HG03108 (cell line): ENCODE data around the gene KDELR3.

Experiments
- ATAC-seq: cut with Tn5 transposase; IDR thresholded peaks from one replicate; pipeline ENCODE4 v1.9.1; 2021; ENCODE audit warnings: moderate library complexity; ENCODE audit not compliant: unreplicated experiment

The KDELR3 gene

DNA sequence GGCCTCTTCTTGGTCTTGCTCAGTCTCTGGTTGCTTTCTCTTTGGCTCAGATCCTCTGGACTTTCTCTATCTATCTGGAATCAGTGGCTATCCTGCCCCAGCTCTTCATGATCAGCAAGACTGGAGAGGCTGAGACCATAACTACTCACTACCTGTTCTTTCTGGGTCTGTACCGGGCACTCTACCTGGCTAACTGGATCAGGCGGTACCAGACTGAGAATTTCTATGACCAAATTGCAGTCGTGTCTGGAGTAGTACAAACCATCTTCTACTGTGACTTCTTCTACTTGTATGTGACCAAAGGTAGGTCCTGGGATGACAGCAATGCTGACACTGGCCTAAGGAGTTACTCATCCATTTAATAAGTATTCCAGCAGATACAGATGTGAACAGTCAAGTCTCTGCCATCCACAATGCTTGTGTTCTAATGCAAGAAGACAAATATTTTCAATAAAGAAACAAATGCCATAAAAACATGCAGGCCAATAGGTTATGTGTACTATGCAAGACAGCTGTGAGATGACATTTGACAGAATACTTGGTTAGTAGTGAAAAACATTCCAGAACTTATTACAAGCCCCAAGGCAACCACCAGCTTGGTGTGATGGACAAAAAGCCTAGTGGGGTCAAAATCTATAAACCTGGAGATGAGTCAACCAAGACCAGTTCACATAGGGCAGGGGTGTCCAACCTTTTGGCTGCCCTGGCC is 13.4 kb downstream of the KDELR3 start:
- ATAC-seq = no peak

DNA sequence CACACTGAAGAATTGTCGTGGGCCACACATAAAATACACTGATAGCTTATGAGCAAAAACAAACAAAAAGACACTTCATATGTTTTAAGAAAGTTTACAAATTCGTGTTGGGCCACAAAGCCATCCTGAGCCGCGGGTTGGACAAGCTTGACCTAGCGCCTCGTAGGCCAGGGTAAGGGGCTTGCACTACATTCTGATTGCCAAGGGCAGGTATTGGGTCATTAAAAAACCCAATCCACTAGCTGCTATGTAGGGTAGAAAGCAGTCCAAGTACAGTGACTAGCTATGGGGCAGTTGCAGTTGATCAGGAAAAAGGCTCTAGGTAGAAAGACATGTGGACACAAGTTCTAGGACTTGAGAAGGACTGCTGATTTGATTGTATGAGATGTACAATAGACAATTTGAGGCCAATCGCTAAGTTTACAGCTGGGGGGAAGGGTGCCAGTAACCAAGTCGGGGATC is 14.0 kb downstream of the KDELR3 start:
- ATAC-seq = no peak

DNA sequence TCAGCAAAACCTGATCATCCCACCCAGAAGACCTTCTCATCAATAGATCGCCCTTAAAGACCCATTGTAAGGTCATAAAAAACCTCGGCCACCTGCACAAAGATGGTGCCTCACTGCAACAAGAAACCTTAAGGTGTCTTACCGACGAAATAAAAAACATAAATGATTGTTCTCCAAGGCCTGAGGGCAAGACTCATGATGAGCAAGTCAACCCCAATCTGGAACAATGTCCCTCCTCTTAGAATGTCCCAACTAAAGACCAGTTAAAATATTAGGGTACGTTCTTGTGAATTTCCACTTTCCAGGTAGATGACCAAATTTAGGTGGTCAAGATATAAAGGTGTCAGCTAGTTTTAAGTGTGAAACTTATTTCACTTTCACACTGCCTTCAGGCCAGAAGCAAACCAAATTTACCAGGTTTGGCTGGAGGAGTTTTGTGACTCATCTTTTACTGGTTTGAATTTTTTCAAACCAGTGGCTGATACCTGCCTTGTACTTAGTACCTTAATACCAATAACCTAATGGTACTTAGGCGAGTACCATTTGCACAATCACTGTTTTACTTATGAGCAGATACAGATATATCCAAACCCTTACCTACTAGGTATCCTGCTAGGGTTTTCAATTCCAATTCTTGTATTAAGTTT is 14.9 kb downstream of the KDELR3 start:
- ATAC-seq = no peak

DNA sequence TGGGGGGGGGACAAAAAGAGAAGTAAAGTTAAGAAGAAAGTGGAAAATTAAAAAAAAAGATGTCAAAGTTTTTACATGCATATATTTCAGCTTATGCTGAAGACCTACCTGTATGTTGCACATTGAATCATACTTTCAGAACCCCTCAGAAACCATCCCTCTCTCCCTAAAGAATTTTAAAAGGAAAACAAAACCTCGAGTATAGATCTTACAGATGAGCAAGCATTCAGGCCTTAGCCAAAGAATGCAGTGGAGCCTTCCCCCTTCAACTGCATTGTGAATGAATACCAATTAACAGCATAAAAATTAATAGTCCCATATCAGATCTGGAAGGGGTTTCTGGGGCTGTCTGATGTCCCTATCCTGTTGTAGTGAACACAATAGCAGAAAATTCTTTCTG is 16.3 kb downstream of the KDELR3 start:
- no peak for ATAC-seq

DNA sequence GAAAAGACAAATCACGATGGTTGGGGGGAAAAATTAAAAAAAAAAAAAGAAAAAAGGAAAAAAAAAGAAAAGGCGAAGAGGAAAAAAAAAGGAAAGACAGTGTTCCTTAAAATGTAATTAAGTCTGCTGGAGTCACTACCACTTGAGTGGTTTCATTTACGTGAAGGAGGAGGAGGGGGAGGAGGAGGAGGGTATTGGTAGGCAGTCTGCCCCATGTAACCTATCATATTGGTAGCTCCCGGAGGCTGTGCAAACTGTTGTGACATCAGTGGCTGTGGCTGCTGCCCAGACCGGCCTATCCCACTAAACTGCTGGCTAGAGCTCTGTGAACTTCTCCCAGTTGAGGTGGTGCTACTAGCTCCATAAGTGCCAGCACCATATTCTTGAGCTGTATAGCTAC is 17.9 kb downstream of the KDELR3 start:
- no peak for ATAC-seq

DNA sequence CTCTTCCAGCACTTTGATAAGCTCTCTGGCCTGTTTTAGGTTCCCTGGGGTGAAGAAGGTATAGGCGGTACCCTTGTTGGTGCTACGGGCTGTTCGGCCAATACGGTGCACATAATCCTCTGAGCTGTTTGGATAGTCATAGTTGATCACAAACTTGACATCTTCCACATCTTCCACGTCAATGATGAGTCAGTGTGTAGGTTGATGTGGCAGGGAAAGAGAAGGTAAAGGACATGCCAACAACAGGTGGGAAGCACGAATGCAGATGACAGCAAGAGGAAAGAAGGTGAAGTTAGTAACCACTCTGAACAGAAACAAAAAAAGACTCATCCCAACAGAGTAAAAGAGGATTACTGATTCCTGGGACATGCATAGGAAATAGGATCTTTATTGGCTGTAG is 20.1 kb downstream of the KDELR3 start:
- ATAC-seq = no peak

DNA sequence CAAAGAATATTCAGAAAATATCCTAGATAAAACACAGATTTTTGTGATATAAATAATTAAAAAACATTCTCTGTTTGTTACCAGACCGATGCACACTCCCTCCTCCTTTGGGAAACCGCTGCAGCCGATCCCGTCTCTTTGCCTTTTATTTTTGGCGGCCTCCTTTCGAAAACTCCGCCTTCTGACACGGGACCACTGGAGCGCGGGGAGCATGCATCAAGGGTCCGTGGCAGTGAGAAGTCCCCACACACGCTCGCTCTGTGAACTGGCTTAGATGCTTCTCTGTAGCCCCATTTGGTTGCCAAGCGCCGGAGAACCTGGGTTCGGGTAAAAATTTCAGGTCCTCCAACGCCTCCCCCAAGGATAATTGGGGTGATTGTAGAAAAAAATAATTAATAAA is 21.2 kb downstream of the KDELR3 start:
- no peak for ATAC-seq

DNA sequence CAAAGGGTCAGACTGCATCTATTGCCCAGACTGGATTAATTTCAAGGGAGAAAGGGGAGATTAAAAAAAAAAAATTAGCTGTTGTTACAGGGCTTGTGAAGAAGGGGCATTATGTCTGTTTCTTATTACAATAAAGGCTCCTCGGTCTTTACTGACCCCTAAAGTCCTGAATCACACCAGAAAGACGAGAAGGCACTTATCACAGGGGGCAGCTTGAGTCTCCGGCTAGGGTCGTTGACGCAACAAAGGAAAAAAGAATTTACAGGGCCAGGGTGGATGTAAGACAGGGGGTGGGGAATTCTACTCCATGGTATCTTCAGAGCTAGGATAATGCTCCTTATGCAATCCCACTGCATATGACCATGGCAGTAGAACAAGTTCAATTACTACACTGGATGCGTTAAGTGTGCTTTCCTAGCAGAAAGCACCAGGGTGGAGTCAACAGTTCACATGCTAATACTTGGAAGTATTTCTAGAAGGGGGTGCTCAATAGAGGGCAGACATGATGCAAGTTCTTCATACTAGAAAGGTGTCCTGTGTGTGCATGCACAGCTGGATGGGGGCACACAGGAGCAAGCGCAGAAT is 21.8 kb downstream of the KDELR3 start:
- ATAC-seq = no peak

DNA sequence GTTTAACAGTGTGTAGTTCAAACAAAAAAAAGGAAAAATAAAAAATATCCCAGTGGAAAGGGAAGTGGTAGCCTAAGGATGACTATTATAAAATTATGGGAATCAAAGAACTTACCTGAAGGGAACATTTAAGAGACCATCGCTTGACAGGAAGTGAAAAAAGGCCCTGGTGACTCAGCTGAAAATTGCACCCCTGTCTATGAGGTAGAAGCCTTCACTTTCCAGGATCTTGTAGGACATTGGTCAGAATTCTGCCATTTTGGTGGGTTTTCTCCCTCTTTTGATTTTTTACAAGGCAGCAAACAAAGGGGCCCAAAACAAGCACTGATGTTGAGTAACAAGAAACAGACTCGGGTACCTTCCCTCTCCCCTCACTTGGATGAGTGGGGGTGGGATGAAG is 22.6 kb downstream of the KDELR3 start:
- ATAC-seq = no peak

DNA sequence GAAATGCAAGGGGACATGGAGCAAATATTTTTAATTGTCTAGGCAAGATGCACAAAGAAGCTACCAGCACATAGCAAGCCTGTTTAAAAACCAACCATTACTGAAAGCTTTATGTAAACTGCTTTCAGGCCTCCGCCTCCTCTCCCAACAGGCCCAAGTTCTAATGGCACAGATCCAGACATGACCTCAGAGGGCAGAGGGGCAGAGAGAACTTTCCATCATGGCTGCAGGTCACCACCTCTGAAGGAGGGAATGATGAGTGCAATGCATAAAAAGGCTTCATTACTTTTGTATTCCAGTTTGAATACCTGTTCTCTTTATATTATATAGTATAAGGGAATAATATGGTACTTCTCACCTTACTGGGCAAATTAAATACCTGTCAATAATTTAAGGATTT is 23.0 kb downstream of the KDELR3 start:
- ATAC-seq = no peak

DNA sequence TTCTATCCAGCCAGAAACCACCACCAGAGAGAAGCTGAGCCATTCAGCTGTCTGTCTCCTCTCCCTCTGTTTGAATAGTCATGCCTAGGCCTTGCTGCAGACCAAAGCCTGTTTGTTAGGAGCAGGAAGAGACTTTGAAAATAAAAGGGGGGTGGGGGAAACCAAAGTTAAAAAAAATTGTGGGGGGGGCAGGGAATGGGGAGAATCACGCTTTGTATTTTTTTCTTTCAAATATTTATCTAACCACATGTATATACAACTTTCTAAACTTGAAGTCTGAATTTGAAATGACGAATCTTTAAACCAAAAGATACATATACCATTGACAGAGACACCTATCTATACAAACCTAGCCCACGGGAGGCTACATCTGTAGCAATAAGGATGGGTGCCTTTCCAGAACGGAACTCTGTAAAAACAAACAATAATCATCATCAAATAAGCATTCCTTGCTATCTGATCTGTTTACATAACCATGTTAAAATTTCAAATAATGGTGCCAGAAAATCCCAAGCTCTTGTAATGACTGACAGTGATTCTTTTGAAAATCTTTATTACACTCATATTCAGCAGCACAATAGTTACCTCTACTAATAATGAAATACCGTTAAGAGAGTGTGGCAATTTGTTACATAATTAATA is 23.9 kb downstream of the KDELR3 start:
- no peak for ATAC-seq

DNA sequence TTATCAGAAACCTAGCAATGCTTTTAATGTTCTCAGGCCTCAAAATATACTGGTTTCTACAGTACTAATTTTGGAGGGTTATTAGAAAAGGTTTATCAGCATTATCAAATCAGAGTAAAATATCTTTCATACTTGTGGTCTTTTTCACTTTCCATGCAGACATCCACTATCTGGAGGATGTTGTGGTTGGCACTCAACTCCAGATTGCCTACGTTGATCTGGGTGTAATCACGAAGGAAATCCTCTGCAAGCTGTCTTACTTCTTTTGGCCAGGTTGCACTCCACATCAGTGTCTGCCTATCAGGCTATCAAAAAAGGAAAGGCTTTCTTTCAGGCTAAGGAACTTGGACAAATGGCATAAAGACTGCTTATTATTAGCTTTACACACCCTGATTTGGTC is 26.6 kb downstream of the KDELR3 start:
- ATAC-seq = no peak

DNA sequence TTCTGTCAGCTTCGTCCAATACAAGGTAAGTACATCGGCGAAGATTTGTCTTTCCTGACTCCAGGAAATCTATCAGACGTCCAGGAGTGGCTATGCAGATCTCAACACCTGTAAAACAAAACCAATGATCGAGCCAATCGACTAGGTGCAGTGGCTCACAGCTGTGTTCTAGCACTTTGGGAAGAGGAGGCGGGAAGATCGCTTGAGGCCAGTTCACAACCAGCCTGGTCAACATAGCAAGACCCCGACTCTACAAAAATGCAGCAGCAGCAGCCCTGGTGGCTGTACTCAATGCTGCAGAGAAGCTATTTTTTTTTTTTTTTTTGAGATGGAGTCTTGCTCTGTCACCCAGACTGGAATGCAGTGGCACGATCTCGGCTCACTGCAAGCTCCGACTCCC is 27.0 kb downstream of the KDELR3 start:
- ATAC-seq = no peak

DNA sequence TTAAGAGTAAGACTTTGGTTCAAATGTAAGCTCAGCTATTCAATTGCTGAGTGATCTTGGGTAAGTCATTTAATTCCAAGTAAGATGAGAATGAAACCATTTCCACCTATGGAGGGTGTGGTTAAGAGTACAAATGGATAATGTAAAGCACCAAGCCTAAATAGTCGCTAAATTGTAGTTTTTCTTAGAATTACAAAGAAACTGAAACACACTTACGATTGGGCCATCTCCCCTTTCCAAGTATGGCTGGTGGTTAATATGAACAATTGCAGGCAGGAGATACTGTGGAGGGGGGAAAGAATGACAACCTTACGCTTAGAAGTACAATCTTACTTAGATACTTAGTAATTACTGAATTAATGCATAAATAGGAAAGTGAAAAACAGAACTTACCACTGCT is 30.0 kb downstream of the KDELR3 start:
- ATAC-seq = no peak

DNA sequence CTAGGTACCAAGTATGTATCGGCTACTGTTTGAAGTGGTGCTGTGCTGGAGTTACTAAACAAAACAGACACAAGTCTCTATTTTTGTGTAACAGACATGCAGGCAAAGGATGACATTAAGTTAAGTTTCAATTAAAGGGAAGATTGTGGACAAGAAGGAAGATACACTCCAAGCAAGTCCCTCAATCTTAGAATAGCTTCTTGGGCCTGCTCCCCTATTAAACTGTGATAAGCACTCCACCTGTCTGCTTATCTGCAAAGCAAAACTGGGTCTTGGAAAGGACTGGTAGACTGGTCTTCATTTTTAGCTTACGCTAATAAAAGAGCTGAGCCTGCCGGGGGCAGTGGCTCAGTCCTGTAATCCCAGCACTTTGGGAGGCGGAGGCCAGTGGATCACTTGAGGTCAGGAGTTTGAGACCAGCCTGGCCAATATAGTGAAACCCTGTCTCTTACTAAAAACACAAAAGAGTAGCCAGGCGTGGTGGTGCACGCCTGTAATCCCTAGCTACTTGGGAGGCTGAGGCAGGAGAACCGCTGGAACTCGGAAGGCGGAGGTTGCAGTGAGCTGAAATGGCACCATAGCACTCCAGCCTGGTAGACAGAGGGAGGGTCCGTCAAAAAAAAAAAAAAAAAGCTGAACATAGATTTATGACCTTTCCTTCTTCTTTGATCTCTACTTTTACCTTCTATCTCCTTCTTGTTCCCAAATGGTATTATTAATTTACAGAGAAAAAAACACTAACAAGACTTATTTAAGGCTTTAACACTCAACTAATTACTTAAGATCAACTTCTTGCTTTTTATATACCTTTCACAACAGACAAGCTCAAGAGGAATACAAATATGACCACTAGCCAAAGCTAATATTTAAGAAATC is 34.1 kb downstream of the KDELR3 start:
- ATAC-seq = no peak

DNA sequence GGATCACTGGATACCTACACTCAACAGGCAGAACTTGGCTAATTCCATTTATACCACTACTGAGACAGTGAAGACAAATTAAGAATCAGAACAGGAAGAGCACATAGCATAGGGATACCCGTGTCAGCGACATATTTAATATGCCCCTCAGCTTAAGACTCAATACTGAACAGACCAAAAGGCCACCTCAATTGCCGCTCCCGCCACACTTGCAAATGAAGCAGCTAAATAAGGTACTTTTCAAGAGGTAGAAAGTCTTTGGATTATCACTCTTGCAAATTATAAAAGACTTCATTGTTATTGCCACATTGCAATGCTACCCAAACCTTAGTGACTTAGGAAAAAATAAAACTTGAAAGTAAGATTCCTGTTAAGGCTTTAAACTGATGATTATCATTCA is 35.1 kb downstream of the KDELR3 start:
- ATAC-seq = no peak

DNA sequence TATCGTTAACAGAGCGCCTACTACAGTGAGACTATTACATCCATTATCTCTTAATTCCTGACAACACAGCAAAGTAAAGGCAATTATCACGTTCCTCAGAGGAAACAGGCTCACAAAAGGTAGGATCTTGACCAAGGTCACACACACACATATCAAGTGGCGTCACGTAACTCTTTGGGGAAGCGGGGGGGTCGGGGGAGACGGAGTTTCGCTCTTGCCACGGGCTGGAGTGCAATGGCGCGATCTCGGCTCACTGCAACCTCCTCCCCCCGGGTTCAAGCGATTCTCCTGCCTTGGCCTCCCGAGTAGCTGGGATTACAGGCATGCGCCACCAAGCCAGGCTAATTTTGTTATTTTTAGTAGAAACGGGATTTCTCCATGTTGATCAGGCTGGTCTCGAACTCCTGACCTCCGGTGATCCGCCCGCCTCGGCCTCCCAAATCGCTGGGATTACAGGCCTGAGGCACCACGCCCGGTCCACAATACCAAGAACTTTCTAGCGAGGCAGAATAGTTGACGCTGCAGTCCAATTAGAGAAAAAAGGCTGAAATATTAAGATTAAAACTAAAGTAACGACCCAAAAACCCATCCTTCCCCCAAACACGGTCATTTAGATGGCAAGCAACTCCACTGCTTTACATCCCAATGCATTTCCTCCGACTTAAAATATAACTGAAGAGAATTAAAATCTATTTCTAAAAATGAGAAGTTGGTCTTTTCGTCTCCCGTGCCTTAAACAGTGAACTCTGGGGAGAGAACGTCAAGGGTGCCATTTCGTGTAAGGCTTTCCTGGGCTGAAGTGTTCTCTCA is 37.0 kb downstream of the KDELR3 start:
- ATAC-seq = no peak

DNA sequence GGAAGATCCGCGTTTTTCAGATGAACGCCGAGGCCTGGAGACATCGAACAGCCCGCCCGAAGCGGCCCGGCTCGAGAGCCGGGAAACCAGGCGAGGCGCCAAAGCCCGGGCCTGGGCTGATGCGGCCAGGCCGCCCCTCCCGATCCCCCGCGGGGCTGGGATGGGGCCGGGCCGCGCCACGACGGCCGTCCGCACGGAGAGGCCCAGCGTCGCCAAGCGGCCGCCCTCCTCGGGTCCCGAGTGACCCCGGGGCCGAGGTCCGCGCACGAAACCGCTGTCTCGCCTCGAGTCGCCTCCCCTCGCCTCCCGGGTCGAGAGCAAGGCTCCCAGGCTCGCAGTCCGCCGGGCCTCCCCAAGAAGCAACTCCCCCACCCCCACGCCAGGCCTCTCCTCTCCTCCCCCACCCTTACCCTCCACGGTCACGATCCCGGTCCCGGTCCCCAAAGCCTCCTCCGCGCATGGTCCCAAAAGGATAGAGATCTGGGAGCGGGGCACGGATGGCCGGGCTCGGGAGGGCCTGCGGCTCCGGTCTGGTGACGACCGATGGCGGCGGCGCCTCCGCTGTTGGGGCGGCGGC is 37.7 kb downstream of the KDELR3 start:
- ATAC-seq = peak; percentile 11

DNA sequence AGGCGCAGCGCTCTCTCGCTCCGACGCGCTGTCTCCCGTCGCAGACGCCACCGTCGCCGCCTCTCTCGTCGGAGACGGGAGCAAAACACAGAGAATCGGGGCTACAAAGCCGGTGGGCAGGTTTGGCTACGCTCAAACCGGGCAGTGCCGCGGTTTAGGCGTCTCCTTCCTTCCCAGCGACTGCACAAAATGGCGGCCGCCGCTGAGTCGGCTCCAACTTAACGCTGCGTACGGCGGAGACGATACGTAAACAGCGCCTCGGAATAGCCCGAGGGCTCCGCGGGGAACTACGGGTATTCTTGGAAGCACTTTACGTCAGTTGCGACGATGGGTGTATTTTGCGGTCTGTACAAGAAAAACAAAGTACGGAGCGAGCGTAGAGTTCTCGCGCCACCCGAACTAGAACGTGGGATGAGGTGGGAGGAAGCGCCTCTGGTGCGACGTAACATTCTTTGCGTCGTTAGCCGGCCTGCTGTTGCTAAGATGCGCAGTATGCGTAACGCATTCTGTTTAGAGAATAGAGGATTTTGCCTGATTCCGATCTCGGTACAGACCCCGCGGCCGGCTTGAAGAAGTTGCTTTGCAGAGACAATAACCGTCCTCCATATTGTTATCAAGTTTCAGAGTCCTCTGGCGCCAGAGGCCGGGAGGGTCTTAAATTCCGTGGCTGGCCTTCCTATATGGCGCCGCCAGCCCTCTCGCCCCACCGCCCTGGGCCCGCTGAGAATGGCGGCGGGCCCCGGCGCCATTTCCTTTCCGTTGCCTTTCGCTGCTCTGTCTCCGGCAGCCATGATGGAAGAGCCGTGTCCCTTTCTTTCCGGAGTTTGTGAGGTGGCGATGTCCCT is 38.4 kb downstream of the KDELR3 start, which contains the start of gene DDX17:
DDX17 (minus strand) TSS at position 194 of the 845 bp plus-strand sequence.
- ATAC-seq = peak; percentile 88
